Kidney (tissue), 14 donors: ENCODE measurements around the gene NAA50. TPM values are rescaled to one million over a fixed set of nuclear protein-coding genes. Genes with fewer than 3 reads are reported as not detected.

Experiments
- DNase-seq, 5 donors: peaks; one replicate each; pipeline ENCODE4 v3.0.0-alpha.2; 2013 to 2020
- FAIRE-seq: peaks from 2 replicates; lab custom pipeline; 2012; peaks lifted over from hg19 to GRCh38; lab: Jason Lieb, UNC
- H3K27ac ChIP-seq, 2 donors: one replicate each; pipeline ENCODE4 v1.7.0; 2013; ENCODE audit warnings: low read depth in 2 of 2, low read length in 2 of 2, inconsistent platforms in 1 of 2
- H3K27me3 ChIP-seq: one replicate; pipeline ENCODE4 v1.7.1; 2013; ENCODE audit warnings: low read length, inconsistent platforms; ENCODE audit not compliant: control insufficient read depth, insufficient read depth
- H3K36me3 ChIP-seq, 3 donors: one replicate each; pipeline versions ENCODE4 v1.7.0 to v1.7.1; 2013; ENCODE audit warnings: low read length in 3 of 3, control low read depth in 1 of 3, inconsistent platforms in 1 of 3; ENCODE audit not compliant: insufficient read depth in 3 of 3, control insufficient read depth in 2 of 3
- H3K4me1 ChIP-seq, 3 donors: one replicate each; pipeline versions ENCODE4 v1.7.0 to v1.7.1; 2013; ENCODE audit warnings: low read length in 3 of 3, inconsistent platforms in 1 of 3, low read depth in 1 of 3; ENCODE audit not compliant: control insufficient read depth in 2 of 3, insufficient read depth in 2 of 3
- H3K4me3 ChIP-seq, 3 donors: one replicate each; pipeline versions ENCODE4 v1.7.0 to v1.8.1; 2013; ENCODE audit warnings: low read length in 3 of 3, control low read depth in 1 of 3, inconsistent platforms in 1 of 3
- H3K9ac ChIP-seq, 3 donors: one replicate each; pipeline versions ENCODE4 v1.7.0 to v1.7.1; 2013; ENCODE audit warnings: low read length in 3 of 3, control low read depth in 1 of 3, inconsistent platforms in 1 of 3
- H3K9me3 ChIP-seq, 3 donors: one replicate each; pipeline versions ENCODE4 v1.7.0 to v1.7.1; 2013; ENCODE audit warnings: low read length in 3 of 3, control low read depth in 1 of 3, inconsistent platforms in 1 of 3; ENCODE audit not compliant: control insufficient read depth in 2 of 3, insufficient read depth in 1 of 3
- intact Hi-C: fragments of 100-400 bp; cut with DNase I; formaldehyde crosslinking; loops from one replicate; pipeline ENCODE4 v1.11.1; 2022
- polyA plus RNA-seq: library from polyadenylated mRNA; stranded (reverse); fragments of 350-450 nt; fragmentation: Illumina TruSeq; extraction: RNeasy Lipid Tissue Mini Kit (QIAGEN cat#74804); gene quantifications from one replicate; pipeline ENCODE4 v1.2.3, GENCODE V29; 2014; ENCODE audit warnings: low read depth, low replicate concordance; ENCODE audit not compliant: insufficient read depth
- total RNA-seq: library from RNA; stranded (reverse); fragmentation: NEBNext Ultra II Directional; extraction: Animal tissue kit (Norgen Biotek cat#: 25700); gene quantifications from one replicate; pipeline ENCODE4 v1.2.1, GENCODE V29; 2021
- TF ChIP-seq, protein P1 (sequence below): IDR thresholded peaks from 3 replicates; pipeline ENCODE4 v1.5.1; 2012; ENCODE audit warnings: mild to moderate bottlenecking, moderate library complexity, borderline replicate concordance; ENCODE audit not compliant: insufficient read depth; ENCODE audit errors: extremely low read depth
- donor health status: control.
- donor health status: control.
- donor health status: control.
- donor health status: control.
- donor health status: control.
- donor health status: DM: yes; HTN: yes; CAD: no.
- donor health status: Normal renal cell carcinoma (clear cell type).

NAA50 gene
- total and polyA plus RNA-seq, 2 donors from 2014 or later, result 45.4 to 101 TPM

DNA sequence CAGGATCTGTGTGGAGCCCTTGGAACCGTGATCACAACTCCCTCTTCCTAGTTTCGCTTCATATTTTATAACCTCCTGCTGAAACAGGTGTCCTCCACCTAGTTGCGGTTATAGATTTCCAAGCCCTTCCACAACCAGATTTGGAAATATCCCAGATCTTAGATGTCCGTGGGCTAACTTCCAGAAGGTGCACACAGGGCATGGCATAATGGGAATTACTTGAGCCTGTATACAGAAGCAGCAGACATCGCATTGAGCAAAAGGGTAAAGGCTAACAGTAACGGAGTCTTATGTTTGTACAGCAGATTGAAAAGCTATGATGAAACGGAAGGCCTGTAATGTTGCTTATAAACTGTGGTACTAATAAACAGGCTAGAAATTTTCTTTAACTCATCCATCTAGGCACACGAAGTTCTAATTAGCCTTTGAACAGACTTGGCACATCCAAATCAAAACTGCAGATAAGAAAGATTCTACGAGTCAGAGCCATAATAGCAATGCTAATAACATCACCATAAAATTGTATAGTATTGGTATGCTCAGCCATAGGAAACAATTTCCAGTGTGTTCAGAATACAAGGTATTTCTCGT is 48.5 kb downstream of the NAA50 start:
- Histone ChIP-seq H3K9ac (peak overlapping the region; percentile 79 to 100 (median 93)), H3K4me1 (peaks cover 5 to 26% (median 9%) of the 10 kb centered on the region in 3 donors), H3K36me3 (no peaks in the 10 kb centered on the region), H3K27ac (peak overlapping the region; percentile 86 to 93), H3K4me3 (peak overlapping the region; percentile 83 to 100 (median 96)), H3K9me3 (no peaks in the 10 kb centered on the region), H3K27me3 (no peaks in the 10 kb centered on the region)
- FAIRE-seq, result no peak
- DNase-seq, result no peak
- TF ChIP-seq, protein P1, sequence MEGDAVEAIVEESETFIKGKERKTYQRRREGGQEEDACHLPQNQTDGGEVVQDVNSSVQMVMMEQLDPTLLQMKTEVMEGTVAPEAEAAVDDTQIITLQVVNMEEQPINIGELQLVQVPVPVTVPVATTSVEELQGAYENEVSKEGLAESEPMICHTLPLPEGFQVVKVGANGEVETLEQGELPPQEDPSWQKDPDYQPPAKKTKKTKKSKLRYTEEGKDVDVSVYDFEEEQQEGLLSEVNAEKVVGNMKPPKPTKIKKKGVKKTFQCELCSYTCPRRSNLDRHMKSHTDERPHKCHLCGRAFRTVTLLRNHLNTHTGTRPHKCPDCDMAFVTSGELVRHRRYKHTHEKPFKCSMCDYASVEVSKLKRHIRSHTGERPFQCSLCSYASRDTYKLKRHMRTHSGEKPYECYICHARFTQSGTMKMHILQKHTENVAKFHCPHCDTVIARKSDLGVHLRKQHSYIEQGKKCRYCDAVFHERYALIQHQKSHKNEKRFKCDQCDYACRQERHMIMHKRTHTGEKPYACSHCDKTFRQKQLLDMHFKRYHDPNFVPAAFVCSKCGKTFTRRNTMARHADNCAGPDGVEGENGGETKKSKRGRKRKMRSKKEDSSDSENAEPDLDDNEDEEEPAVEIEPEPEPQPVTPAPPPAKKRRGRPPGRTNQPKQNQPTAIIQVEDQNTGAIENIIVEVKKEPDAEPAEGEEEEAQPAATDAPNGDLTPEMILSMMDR, result no peak
- intact Hi-C loops, result no loop called here

- peak overlapping the region; percentile 96 to 97 for H3K27ac ChIP-seq
- no peaks in the 10 kb centered on the region for H3K36me3 ChIP-seq
- H3K9me3 ChIP-seq, result no peaks in the 10 kb centered on the region
- H3K4me3 ChIP-seq, result peak overlapping the region; percentile 83 to 100 (median 96)
- DNase-seq (peak; percentile 100), FAIRE-seq (peak; percentile 98)
- H3K9ac ChIP-seq, result peak overlapping the region; percentile 79 to 100 (median 93)
- intact Hi-C loops, result no loop called here
- TF ChIP-seq, protein P1, result no peak
- no peaks in the 10 kb centered on the region for H3K27me3 ChIP-seq
- H3K4me1 ChIP-seq, result peaks cover 5 to 26% (median 9%) of the 10 kb centered on the region in 3 donors
Measured at GRCh38 chr3:113696658-113697499, 49.2 kb downstream of the NAA50 start.

- H3K9me3 ChIP-seq, result no peaks in the 10 kb centered on the region
- DNase-seq, result peak; percentile 72 to 94 (median 87)
- H3K4me1 ChIP-seq, result peaks cover 5 to 26% (median 12%) of the 10 kb centered on the region in 3 donors
- TF ChIP-seq, protein P1, result no peak
- no peak for FAIRE-seq
- intact Hi-C loops, result no loop called here
- H3K4me3 ChIP-seq, result peak within 1 kb of the TSS; percentile 83 to 100 (median 96)
- no peaks in the 10 kb centered on the region for H3K36me3 ChIP-seq
- peak within 1 kb of the TSS; percentile 96 to 97 for H3K27ac ChIP-seq
- H3K27me3 ChIP-seq, result no peaks in the 10 kb centered on the region
- peak within 1 kb of the TSS; percentile 79 to 100 (median 93) for H3K9ac ChIP-seq
Measured at GRCh38 chr3:113695786-113696645, 50.0 kb downstream of the NAA50 start, which contains the start of gene USF3. USF3 (minus strand) TSS chr3:113696642; CDS start chr3:113674878, 21,764 bp downstream.
